ENCODE data around the gene CA9. TPM values are rescaled to one million over a fixed set of nuclear protein-coding genes. Genes with fewer than 3 reads are reported as not detected.

CA9 gene
- total and polyA plus RNA-seq, 9 of the 15 experiments (the other 6 are each of a cell fraction or from before 2014, with no cell fraction given), result 0.15 to 10.6 (median 0.60) TPM; not detected in 4

DNA sequence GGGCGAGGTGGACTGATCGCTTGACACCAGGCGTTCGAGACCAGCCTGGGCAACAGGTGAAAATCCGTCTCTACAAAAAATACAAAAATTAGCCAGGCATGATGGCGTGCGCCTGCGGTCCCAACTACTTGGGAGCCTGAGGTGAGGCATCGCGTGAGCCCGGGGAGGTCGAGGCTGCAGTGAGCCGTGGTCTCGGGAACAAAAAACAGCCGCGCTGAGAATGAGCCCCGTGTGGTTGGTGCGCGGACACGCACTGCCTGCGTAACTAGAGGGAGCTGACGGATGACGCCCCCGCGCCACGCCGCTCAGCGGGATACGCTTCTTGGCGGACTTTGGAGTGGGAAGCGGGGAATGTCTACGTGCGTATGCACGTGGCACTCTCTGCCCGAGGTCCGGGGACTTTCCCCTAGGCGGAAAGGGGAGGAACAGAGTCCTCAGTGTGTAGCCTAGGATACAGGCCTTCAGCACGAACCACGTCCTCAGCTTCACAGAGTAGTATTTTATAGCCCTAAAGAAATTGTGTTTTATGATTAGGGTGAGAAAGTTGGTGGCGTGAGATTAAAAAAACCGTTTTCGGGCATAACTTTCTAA, 16.1 kb upstream of the CA9 start, which contains the start of gene RMRP (continued):
- TF ChIP-seq, protein P1, sequence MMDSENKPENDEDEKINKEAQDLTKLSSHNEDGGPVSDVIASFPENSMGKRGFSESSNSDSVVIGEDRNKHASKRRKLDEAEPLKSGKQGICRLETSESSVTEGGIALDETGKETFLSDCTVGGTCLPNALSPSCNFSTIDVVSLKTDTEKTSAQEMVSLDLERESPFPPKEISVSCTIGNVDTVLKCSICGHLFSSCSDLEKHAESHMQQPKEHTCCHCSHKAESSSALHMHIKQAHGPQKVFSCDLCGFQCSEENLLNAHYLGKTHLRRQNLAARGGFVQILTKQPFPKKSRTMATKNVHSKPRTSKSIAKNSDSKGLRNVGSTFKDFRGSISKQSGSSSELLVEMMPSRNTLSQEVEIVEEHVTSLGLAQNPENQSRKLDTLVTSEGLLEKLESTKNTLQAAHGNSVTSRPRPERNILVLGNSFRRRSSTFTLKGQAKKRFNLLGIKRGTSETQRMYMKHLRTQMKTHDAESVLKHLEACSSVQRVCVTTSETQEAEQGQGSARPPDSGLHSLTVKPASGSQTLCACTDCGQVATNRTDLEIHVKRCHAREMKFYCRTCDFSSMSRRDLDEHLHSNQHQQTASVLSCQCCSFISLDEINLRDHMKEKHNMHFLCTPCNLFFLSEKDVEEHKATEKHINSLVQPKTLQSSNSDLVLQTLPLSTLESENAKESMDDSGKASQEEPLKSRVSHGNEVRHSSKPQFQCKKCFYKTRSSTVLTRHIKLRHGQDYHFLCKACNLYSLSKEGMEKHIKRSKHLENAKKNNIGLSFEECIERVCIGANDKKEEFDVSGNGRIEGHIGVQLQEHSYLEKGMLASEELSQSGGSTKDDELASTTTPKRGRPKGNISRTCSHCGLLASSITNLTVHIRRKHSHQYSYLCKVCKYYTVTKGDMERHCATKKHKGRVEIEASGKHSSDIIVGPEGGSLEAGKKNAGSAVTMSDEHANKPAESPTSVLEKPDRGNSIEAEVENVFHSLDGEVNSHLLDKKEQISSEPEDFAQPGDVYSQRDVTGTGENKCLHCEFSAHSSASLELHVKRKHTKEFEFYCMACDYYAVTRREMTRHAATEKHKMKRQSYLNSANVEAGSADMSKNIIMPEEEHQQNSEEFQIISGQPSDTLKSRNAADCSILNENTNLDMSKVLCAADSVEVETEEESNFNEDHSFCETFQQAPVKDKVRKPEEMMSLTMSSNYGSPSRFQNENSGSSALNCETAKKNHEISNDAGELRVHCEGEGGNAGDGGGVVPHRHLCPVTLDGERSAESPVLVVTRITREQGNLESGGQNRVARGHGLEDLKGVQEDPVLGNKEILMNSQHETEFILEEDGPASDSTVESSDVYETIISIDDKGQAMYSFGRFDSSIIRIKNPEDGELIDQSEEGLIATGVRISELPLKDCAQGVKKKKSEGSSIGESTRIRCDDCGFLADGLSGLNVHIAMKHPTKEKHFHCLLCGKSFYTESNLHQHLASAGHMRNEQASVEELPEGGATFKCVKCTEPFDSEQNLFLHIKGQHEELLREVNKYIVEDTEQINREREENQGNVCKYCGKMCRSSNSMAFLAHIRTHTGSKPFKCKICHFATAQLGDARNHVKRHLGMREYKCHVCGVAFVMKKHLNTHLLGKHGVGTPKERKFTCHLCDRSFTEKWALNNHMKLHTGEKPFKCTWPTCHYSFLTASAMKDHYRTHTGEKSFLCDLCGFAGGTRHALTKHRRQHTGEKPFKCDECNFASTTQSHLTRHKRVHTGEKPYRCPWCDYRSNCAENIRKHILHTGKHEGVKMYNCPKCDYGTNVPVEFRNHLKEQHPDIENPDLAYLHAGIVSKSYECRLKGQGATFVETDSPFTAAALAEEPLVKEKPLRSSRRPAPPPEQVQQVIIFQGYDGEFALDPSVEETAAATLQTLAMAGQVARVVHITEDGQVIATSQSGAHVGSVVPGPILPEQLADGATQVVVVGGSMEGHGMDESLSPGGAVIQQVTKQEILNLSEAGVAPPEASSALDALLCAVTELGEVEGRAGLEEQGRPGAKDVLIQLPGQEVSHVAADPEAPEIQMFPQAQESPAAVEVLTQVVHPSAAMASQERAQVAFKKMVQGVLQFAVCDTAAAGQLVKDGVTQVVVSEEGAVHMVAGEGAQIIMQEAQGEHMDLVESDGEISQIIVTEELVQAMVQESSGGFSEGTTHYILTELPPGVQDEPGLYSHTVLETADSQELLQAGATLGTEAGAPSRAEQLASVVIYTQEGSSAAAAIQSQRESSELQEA (IDR thresholded peaks at IDR 0.05; ENCODE audit: low read depth), result no peak
- TF ChIP-seq RBM39 (optimal IDR thresholded peaks at IDR 0.05; ENCODE audit: low read depth, low read length) (no peak), SP1 (CRISPR knock-in tag; IDR thresholded peaks at IDR 0.05) (peak; percentile 92), POU5F1 (IDR thresholded peaks at IDR 0.05; ENCODE audit: borderline replicate concordance, low read depth, low read length, partially characterized antibody) (no peak), EWSR1 (IDR thresholded peaks at IDR 0.05; ENCODE audit: borderline replicate concordance, low read depth, partially characterized antibody) (no peak), SAFB2 (IDR thresholded peaks at IDR 0.05; ENCODE audit: borderline replicate concordance, low read depth, low read length, severe bottlenecking) (no peak), COPS2 (conservative IDR thresholded peaks at IDR 0.05) (no peak), BCOR (IDR thresholded peaks at IDR 0.05) (peak; percentile 68; the same call in 1 of the 2 replicates), GTF2E2 (tag; IDR thresholded peaks at IDR 0.05) (no peak), SLC30A9 (CRISPR knock-in tag; IDR thresholded peaks at IDR 0.05) (no peak), ZNF354B (CRISPR knock-in tag; IDR thresholded peaks at IDR 0.05) (no peak), MYBL2 (IDR thresholded peaks at IDR 0.05; ENCODE audit: low read depth) (no peak), MYBL2 (CRISPR knock-in tag; IDR thresholded peaks at IDR 0.05; ENCODE audit: borderline replicate concordance) (no peak)
- TF ChIP-seq, protein P2, sequence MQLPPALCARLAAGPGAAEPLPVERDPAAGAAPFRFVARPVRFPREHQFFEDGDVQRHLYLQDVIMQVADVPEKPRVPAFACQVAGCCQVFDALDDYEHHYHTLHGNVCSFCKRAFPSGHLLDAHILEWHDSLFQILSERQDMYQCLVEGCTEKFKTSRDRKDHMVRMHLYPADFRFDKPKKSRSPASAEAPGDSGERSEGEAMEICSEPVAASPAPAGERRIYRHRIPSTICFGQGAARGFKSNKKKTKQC (CRISPR knock-in tag; IDR thresholded peaks at IDR 0.05), result peak; percentile 82; the same call in 1 of the 2 replicates
- TF ChIP-seq, protein P3, sequence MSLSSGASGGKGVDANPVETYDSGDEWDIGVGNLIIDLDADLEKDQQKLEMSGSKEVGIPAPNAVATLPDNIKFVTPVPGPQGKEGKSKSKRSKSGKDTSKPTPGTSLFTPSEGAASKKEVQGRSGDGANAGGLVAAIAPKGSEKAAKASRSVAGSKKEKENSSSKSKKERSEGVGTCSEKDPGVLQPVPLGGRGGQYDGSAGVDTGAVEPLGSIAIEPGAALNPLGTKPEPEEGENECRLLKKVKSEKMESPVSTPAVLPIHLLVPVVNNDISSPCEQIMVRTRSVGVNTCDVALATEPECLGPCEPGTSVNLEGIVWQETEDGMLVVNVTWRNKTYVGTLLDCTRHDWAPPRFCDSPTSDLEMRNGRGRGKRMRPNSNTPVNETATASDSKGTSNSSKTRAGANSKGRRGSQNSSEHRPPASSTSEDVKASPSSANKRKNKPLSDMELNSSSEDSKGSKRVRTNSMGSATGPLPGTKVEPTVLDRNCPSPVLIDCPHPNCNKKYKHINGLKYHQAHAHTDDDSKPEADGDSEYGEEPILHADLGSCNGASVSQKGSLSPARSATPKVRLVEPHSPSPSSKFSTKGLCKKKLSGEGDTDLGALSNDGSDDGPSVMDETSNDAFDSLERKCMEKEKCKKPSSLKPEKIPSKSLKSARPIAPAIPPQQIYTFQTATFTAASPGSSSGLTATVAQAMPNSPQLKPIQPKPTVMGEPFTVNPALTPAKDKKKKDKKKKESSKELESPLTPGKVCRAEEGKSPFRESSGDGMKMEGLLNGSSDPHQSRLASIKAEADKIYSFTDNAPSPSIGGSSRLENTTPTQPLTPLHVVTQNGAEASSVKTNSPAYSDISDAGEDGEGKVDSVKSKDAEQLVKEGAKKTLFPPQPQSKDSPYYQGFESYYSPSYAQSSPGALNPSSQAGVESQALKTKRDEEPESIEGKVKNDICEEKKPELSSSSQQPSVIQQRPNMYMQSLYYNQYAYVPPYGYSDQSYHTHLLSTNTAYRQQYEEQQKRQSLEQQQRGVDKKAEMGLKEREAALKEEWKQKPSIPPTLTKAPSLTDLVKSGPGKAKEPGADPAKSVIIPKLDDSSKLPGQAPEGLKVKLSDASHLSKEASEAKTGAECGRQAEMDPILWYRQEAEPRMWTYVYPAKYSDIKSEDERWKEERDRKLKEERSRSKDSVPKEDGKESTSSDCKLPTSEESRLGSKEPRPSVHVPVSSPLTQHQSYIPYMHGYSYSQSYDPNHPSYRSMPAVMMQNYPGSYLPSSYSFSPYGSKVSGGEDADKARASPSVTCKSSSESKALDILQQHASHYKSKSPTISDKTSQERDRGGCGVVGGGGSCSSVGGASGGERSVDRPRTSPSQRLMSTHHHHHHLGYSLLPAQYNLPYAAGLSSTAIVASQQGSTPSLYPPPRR (CRISPR knock-in tag; IDR thresholded peaks at IDR 0.05; ENCODE audit: borderline replicate concordance), result no peak

Measured in K562 (cell line).